ENCODE data around the gene CFDP1.
"Not testable (repeated sequence)": the region's sequence is repeated elsewhere in the genome, so short reads cannot be mapped to it uniquely, and the experiment has no call there.

CFDP1 gene

GRCh38 chr16:75279305-75279704 lies 154.0 kb downstream of the CFDP1 start:
- Mint-ChIP-seq H3K27me3 (peaks cover 11% of the 10 kb centered on the region), H3K9me3 (ENCODE audit: low read depth) (no peaks in the 10 kb centered on the region), H3K27ac (no peak overlapping the region), H3K36me3 (no peaks in the 10 kb centered on the region), H3K4me1 (ENCODE audit: low read depth) (peaks cover 1% of the 10 kb centered on the region), H3K4me3 (no peak overlapping the region)

GRCh38 chr16:75273054-75273925 lies 160.0 kb downstream of the CFDP1 start:
- peaks cover 9% of the 10 kb centered on the region for H3K27me3 Mint-ChIP-seq
- no peaks in the 10 kb centered on the region for H3K36me3 Mint-ChIP-seq
- no peaks in the 10 kb centered on the region for H3K4me1 Mint-ChIP-seq (ENCODE audit: low read depth)
- H3K9me3 Mint-ChIP-seq (ENCODE audit: low read depth) = no peaks in the 10 kb centered on the region
- H3K4me3 Mint-ChIP-seq = no peak overlapping the region
- no peak overlapping the region for H3K27ac Mint-ChIP-seq

GRCh38 chr16:75272629-75273028 lies 160.7 kb downstream of the CFDP1 start:
- not testable (repeated sequence) for H3K27me3 Mint-ChIP-seq; H3K4me3 Mint-ChIP-seq; H3K9me3 Mint-ChIP-seq (ENCODE audit: low read depth); H3K4me1 Mint-ChIP-seq (ENCODE audit: low read depth); H3K36me3 Mint-ChIP-seq; H3K27ac Mint-ChIP-seq

GRCh38 chr16:75272097-75272551 lies 161.2 kb downstream of the CFDP1 start:
- no peaks in the 10 kb centered on the region for H3K9me3 Mint-ChIP-seq (ENCODE audit: low read depth)
- no peaks in the 10 kb centered on the region for H3K36me3 Mint-ChIP-seq
- H3K4me1 Mint-ChIP-seq (ENCODE audit: low read depth) = no peaks in the 10 kb centered on the region
- H3K27me3 Mint-ChIP-seq = peaks cover 5% of the 10 kb centered on the region
- H3K27ac Mint-ChIP-seq = no peak overlapping the region
- no peak overlapping the region for H3K4me3 Mint-ChIP-seq

- Mint-ChIP-seq H3K27ac (no peak overlapping the region), H3K9me3 (ENCODE audit: low read depth) (no peaks in the 10 kb centered on the region), H3K4me3 (no peak overlapping the region), H3K36me3 (no peaks in the 10 kb centered on the region), H3K4me1 (ENCODE audit: low read depth) (peaks cover under 1% of the 10 kb centered on the region), H3K27me3 (peaks cover 6% of the 10 kb centered on the region)
Measured at GRCh38 chr16:75271441-75272096, 161.7 kb downstream of the CFDP1 start.

- H3K4me3 Mint-ChIP-seq; H3K27ac Mint-ChIP-seq; H3K4me1 Mint-ChIP-seq (ENCODE audit: low read depth); H3K9me3 Mint-ChIP-seq (ENCODE audit: low read depth); H3K36me3 Mint-ChIP-seq: not testable (repeated sequence)
- peaks cover 11% of the 10 kb centered on the region for H3K27me3 Mint-ChIP-seq
Measured at GRCh38 chr16:75269358-75269757, 163.9 kb downstream of the CFDP1 start.

GRCh38 chr16:75267631-75268264 lies 165.6 kb downstream of the CFDP1 start:
- Mint-ChIP-seq H3K27me3 (peaks cover 13% of the 10 kb centered on the region), H3K36me3 (no peaks in the 10 kb centered on the region), H3K27ac (no peak overlapping the region), H3K9me3 (ENCODE audit: low read depth) (no peaks in the 10 kb centered on the region), H3K4me3 (no peak overlapping the region), H3K4me1 (ENCODE audit: low read depth) (peaks cover 10% of the 10 kb centered on the region)

- peaks cover 13% of the 10 kb centered on the region for H3K27me3 Mint-ChIP-seq
- H3K9me3 Mint-ChIP-seq (ENCODE audit: low read depth) = no peaks in the 10 kb centered on the region
- H3K36me3 Mint-ChIP-seq = no peaks in the 10 kb centered on the region
- peak overlapping the region; percentile 87 for H3K4me3 Mint-ChIP-seq
- no peak overlapping the region for H3K27ac Mint-ChIP-seq
- H3K4me1 Mint-ChIP-seq (ENCODE audit: low read depth) = peaks cover 10% of the 10 kb centered on the region
Measured at GRCh38 chr16:75266738-75267630, 166.3 kb downstream of the CFDP1 start.

- Mint-ChIP-seq H3K27me3 (peaks cover 13% of the 10 kb centered on the region), H3K4me3 (peak overlapping the region; percentile 87), H3K4me1 (ENCODE audit: low read depth) (peaks cover 10% of the 10 kb centered on the region), H3K9me3 (ENCODE audit: low read depth) (no peaks in the 10 kb centered on the region), H3K27ac (no peak overlapping the region), H3K36me3 (no peaks in the 10 kb centered on the region)
Measured at GRCh38 chr16:75265911-75266701, 167.2 kb downstream of the CFDP1 start.

GRCh38 chr16:75264999-75265910 lies 168.0 kb downstream of the CFDP1 start:
- Mint-ChIP-seq H3K27ac (no peak overlapping the region), H3K4me1 (ENCODE audit: low read depth) (peaks cover 10% of the 10 kb centered on the region), H3K27me3 (peaks cover 19% of the 10 kb centered on the region), H3K36me3 (no peaks in the 10 kb centered on the region), H3K9me3 (ENCODE audit: low read depth) (no peaks in the 10 kb centered on the region), H3K4me3 (peak overlapping the region; percentile 69)

GRCh38 chr16:75264457-75264998 lies 168.8 kb downstream of the CFDP1 start:
- Mint-ChIP-seq H3K4me1 (ENCODE audit: low read depth) (peaks cover 10% of the 10 kb centered on the region), H3K36me3 (no peaks in the 10 kb centered on the region), H3K27ac (no peak overlapping the region), H3K9me3 (ENCODE audit: low read depth) (no peaks in the 10 kb centered on the region), H3K27me3 (peaks cover 19% of the 10 kb centered on the region), H3K4me3 (peak overlapping the region; percentile 69)

GRCh38 chr16:75263963-75264445 lies 169.3 kb downstream of the CFDP1 start:
- Mint-ChIP-seq H3K27ac (no peak overlapping the region), H3K4me3 (peak overlapping the region; percentile 69), H3K4me1 (ENCODE audit: low read depth) (peaks cover 10% of the 10 kb centered on the region), H3K9me3 (ENCODE audit: low read depth) (no peaks in the 10 kb centered on the region), H3K36me3 (no peaks in the 10 kb centered on the region), H3K27me3 (peaks cover 19% of the 10 kb centered on the region)
